IPS-11a (cell line): ENCODE measurements around the gene FXYD5.

ENCODE experiments used
- H3K4me3 ChIP-seq: one replicate; pipeline ENCODE4 v1.5.1; 2013; ENCODE audit warnings: low read depth, low read length, control low read depth

Gene FXYD5, protein sequence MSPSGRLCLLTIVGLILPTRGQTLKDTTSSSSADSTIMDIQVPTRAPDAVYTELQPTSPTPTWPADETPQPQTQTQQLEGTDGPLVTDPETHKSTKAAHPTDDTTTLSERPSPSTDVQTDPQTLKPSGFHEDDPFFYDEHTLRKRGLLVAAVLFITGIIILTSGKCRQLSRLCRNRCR

DNA sequence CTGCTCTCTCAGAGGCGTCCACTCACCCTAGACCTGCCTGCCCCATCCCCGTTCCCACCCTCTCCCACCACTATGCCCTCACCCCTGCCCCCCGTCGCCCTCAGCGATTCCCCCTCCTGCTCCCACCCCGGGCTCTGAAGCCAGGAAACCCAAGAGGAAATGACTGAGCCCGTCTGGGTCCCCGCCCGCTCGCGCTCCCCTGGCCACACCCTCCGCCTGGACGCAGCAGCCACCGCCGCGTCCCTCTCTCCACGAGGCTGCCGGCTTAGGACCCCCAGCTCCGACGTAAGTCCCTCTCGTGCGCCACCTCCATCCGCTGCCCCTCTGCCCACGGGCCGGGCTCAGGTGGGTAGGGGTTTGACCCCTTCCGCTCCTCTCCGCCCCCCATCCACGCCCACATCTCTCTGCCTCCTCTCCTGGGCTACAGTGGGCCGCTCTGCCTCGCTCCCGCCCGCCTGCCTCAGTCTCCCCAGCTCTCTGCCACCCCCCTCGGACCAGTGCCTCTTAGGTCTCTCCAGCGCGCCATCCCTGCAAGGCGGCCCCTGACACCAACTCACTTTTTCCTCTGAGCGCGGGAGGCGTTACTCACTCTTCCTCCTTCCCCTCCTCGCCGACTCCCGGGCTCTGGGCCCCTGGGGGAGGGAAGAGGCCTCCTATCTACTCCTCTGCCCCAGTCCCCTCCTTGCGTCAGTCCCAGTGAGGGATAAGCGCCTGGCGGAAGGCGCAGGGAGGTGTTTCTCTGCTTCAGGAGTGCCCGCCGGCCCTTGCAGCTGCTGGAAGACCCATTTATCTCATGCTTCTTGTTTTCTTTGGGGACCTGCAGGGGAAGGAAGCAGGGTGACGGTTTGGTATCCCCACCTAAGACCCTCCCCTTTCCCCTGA is at the start of gene FXYD5:
Gene FXYD5, plus strand, starts transcription at position 211 of the 882 bp plus-strand sequence. CDS start 816 bp downstream, outside the sequence.
- H3K4me3 ChIP-seq, result peak within 1 kb of the TSS; percentile 72

DNA sequence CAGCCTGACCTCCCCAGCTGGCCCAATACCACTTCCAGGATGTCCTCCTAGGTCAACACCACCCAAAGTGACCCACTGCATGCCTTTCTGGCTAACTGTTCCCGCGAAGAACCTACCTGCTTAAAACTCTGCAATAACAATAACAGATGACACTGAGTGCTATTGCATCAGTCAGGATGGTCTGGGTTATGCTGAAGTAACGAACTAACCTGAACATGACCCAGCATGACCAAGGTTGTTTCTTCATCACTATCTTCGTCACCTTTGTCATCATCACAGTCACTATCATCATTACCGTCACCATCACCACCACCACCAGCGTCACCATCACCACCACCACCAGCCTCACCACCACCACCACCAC is 49.5 kb upstream of the FXYD5 start:
- no peak overlapping the region for H3K4me3 ChIP-seq

DNA sequence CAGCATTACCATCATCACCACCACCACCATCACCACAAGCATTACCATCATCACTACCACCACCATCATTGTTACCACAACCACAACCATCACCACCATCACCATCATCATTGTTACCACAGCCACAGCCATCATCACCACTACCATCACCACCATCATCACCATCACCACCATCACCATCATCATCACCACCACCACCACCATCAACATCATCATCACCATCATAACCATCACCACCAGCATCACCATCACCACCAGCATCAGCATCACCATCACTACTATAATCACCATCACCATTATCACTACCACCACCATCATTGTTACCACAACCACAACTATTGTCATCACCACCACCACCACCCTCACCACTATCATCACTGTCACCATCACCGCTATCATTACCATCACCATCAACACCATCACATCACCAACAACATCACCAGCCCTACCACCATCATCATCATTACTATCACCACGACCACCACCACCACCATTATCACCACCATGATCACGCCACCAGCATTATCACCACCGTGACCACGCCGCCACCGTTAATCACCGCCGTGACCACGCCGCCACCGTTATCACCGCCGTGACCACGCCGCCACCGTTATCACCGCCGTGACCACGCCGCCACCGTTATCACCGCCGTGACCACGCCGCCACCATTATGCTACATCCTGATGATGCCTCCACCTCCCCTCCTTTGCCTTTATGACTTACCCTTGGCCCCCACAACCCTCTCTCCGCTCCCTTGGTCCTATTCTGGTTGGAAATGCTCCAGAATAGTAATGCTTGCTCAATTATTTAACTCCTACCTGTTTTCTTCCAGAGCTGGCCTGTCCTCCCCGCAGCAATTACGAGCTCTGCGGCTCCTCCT is 48.9 kb upstream of the FXYD5 start:
- H3K4me3 ChIP-seq, result no peak overlapping the region

GRCh38 chr19:35106291-35106583 is 48.3 kb upstream of the FXYD5 start:
- no peak overlapping the region for H3K4me3 ChIP-seq

DNA sequence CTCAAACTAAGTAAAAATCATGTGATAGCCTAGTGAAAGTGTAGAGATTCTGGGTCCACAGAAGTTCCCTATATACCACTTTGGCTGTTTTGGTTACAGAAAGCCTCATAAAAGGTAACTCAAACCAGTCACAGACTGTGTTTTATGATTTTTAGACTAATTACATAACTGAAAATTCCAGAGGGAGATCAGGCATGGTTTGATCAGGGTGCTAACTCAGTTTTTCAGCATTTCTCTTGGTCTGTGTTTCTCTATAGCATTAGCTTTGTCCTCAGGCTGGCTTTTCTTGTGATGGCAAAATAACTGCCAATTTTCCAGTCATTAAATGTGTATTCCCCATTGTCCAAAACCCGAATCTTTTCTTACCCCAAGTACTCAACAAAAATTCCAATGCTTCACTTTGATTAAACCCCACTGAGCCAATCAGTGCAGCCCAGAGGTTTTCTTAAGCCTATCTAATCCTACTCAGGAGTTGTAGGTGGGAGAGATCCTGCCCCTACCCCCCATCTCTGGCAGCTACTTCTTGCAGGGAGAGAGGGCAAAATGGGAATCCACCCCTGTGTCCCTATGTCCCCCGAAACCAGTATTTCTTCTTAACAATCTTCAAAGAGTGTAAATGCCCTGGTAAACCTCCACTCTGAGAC is 47.5 kb upstream of the FXYD5 start:
- H3K4me3 ChIP-seq, result no peak overlapping the region

- H3K4me3 ChIP-seq, result no peak overlapping the region
These were observed 47.0 kb upstream of the FXYD5 start for GRCh38 chr19:35107545-35107944.

- no peak overlapping the region for H3K4me3 ChIP-seq
These were observed 45.8 kb upstream of the FXYD5 start for GRCh38 chr19:35108730-35109129.

DNA sequence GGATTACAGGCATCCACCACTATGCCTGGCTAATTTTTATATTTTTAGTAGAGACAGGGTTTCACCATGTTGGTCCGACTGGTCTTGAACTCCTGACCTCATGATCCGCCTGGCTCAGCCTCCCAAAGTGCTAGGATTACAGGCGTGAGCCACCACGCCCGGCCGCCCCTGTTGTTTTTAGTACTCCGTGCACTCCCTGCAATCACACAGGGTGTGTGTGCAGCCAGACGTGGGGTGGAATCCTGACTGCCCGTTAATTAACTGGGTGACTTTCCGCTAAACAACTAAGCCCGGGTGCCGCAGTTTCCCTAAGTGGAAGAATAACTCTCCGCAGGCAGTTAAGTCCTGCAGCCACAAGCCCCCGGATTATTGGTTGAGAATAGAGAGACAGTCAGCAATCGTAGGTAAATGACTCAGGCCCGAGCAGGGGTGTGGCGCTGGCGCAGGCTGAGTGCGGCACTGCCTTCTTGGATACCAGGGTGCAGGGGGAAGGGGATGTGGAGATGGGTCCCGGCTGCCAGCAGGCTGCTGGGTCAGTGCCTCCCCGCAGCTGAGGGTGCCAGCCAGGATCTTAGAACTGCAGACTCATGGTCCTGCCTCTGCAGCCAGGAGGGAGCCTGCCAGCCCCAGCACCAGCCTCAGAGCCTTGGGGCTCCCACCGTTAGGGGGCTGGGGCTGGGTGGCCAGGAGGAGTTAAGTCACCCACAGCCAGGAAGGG is 45.0 kb upstream of the FXYD5 start:
- no peak overlapping the region for H3K4me3 ChIP-seq

DNA sequence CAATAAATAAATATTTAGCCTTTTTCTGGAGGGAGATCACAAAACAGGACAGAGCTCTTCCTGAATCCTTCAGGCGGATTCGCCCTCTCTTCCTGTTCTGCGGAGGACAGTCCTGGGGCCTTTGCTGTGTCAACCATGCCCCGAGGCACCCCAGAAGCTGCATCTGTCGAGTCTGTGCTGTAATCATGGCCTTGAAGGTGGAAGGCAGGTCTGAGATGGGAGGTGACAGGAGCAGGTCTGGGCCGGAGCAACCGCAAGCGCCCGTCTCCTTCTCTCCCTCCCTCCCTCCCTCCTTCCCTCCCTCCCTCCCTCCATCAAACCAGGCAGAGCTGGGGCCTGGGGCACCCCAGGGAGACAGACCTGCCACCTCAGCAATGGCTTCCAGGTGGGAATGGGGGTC is 43.6 kb upstream of the FXYD5 start:
- no peak overlapping the region for H3K4me3 ChIP-seq

DNA sequence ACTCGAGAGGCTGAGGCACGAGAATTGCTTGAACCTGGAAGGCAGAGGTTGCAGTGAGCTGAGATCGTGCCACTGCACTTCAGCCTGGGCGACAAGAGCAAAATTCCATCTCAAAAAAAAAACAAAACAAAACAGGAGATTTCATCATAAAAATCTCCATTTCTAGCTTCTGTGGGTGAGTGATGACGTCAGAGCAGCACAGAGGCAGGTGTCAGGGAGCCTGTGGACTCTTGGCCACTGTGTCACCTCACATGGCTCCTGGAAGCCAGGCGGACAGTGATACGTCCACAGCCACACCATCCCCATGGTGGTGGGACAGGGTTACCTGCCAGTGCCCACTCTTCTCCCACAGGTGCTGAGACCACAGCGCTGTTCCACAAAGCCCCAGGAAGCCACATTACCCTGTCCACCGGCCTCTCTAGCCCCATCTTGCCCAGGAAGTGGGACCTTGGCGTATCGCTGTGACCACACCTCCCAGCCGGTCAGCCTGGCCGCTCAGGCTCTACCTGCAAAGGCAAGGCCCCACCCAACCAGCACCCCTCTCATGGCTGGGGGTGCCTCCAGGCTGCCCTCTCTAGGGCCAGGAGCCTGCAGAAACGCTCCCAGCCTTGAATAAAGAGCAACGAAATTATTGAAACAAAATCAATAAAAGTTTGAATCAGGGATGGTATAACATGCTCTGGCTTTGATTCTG is 41.4 kb upstream of the FXYD5 start:
- no peak overlapping the region for H3K4me3 ChIP-seq

GRCh38 chr19:35114353-35115176 is 40.0 kb upstream of the FXYD5 start:
- H3K4me3 ChIP-seq, result no peak overlapping the region

DNA sequence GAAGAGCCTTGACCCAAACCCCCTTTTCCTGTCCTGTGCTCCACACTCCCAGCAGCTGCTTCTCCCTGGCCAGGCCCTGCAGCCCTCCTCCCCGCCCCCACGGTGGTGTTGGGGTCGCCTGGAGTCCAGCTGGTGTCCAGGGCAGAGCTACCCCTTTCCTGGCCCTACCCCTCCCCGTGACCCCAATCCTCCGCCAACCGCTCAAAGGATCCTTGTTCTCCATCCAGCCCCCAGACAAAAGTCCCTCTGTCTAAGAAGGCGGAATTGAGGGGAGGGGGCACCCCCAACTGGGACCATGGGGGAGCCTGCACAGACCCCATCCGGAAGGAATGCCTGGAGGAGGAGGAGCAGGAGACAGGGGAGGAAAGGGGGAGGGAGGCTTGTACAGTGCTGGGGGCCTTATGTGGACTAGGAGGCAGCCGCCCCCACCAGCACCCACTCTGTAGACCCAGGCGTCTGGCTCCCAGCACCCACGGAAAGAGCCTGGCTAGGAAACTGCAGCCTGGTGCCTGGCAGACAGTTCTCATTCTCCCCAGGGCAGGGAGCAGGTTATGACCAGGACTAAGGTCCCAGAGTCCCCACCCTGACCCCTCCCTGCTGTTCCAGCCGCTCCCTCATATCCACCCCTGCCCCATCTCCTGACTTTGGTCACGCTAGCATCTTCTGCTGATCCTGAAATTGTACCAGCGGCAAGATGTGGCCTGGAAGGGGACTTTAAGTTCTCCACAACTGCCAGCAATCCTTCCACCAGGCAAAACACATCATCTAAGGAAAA is 39.2 kb upstream of the FXYD5 start, which contains the start of gene FXYD3:
Gene FXYD3, plus strand, starts transcription at position 647 of the 775 bp plus-strand sequence. CDS start 3,554 bp downstream, outside the sequence.
- no peak within 1 kb of the TSS for H3K4me3 ChIP-seq

GRCh38 chr19:35116072-35116801 is 38.3 kb upstream of the FXYD5 start:
- no peak overlapping the region for H3K4me3 ChIP-seq

DNA sequence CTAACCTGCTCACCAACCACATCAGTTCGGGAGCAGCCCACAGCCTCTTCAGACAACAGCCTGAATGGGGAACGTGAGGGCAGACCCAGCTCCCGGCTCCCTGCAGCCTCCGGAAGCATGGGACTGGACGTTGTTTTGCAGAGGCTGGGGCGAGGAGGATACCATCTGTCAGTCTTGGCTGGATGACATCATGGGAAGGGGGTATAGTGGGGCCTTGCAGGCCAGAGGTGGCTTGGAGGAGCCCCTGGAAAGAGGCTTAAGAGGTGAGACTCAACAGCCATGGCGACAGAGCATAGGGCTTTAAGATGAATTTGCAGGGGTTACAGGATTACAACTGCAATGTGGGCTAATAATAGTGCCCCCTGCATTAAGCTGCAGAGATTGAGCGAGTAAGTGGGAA is 37.4 kb upstream of the FXYD5 start:
- H3K4me3 ChIP-seq, result no peak overlapping the region

- no peak overlapping the region for H3K4me3 ChIP-seq
These were observed 36.7 kb upstream of the FXYD5 start for GRCh38 chr19:35117799-35118198.

DNA sequence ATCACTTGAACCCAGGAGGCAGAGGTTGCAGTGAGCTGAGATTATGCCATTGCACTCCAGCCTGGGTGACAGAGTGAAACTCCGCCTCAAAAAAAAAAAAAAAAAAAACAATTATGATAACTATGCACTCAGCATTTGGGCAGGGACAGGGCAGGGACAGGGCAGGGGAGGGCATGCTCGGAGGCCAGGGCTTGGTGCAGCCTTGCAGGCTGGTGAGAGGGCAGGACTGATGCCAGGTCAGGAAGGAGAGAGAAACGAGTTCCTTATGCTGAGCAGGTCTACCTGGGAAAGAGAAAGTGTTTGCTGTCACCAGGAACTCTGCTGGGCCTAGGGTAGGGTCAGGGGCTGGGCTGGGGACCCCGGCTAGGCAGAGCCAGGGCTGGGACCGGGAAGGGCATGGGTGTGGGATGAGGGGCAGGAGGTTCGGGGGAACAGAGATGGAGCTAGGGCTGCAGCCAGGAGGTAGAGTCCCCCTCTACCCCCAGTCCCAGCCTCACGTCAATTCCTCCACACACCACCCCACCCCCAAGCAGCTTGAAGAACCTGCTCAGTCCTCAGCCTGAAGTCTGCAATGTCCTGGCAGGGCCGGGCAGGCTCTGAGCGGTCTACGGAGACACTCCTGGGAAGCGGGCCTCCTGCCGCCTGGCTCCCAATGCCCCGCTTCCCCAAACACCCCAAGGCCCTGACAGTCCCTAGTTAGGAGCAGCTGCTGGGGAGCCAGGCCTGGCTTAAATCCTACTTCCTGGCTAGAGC is 36.1 kb upstream of the FXYD5 start:
- no peak overlapping the region for H3K4me3 ChIP-seq

DNA sequence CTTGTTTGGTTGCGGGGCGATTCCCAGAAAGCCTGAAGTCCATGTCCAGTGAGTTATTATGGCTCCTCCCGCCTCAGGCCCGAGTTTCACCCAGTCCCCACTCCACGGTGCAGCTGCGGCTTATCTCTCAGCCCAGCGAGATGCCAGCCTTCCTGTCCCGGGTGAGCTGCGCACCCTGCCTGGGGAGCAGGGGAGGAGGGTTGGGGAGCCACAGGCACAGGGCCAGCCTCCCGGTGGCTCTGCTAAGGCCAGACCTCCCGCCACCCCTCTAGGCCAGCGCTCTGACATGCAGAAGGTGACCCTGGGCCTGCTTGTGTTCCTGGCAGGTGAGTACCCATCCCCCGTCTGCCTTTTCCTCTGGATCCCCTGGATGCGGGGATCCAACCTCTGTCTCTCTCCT is 35.4 kb upstream of the FXYD5 start:
- no peak overlapping the region for H3K4me3 ChIP-seq
